HG03159 (cell line): Measurements from ENCODE around the gene ELFN1.

Experiments
- ATAC-seq: cut with Tn5 transposase; IDR thresholded peaks from one replicate; pipeline ENCODE4 v1.9.1; 2021; ENCODE audit warnings: mild to moderate bottlenecking, moderate library complexity; ENCODE audit not compliant: unreplicated experiment

ELFN1 gene

DNA sequence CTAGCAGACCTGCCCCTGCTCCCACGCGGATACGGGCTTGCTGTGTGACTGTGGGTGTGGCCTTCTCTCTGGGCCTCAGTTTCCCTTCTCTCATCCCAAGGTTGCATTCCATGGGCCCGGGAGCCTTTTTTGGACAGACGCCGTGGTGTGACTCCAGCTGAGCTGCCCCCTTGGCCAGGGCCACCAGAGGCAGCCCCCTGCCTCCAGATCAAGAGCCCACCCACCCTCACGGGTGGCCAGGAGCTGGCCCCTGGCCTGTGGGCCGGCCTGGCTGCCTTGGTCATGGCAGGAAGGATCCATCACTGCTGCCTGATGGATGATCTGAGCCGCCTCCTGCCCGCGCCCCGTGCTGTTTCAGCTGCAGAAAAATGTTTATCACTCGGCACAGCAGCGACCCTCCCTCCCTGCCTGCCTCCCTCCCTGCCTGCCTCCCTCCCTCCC is 27.8 kb upstream of the ELFN1 start:
- no peak for ATAC-seq

DNA sequence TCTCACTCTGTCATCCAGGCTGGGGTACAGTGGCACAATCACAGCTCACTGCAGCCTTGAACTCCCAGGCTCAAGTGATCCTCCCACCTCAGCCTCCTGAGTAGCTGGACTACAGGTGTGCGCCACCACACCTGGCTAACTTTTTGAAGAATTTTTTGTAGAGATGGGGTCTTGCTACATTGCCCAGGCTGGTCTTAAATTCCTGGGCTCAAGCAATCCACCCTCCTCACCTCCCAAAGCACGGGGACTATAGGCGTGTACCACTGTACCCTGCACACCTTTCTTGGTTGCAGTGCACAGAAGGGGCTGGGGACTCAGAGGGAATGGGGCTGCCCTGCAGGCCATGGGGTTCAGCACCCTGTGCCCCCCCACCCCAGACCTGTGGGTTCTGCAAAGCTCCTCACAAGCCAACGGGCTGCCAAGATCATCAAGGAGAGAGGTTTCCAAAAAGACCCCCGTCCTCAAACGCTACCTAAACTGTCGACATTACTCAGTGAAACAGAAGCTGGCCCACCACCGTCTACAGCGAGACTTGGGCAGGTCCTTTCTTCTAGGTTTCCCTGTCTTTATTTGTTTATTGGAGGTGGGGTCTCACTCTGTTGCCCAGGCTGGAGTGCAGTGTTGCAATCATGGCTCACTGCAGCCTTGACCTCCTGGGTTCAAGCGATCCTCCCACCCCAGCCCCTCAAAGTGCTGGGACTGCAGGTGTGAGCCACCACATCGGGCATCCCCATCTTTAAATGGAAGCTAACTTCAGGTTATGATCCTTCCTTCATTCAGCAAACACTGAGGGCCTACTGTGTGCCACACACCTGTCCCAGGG is 26.6 kb upstream of the ELFN1 start:
- ATAC-seq, result no peak

DNA sequence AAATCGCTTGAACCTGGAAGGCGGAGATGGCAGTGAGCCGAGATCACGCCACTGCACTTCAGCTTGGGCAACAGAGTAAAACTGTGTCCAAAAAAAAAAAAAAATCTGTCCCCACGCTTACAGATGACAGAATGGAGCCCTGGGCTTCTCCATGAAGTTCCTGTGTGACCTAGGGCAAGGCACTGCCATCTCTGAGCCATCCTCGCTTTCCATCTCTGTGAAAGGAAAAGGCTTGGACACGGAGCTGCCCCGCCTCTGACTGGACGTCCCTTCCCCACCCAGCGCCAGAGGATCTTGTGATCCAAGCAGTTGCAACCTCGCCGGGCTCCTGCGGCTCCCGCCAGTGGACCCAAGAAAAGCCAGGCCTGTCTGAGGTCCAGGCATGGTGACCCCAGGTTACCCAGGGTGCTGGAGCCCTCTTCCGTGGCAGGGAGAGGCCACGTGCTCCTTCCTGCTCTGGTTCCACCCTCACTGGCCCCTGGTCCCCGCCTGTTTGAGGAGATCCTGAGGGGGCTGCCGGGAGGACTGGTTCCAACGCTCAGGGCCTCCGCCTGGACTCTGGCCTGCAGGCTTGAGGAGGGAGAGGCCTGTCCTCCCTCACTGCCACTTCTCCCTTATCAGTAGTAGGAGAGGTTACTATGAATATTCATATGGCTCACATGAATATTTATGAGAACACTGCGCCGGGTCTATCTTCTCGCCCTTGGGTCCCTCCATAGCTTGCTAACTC is 25.6 kb upstream of the ELFN1 start:
- ATAC-seq, result no peak

DNA sequence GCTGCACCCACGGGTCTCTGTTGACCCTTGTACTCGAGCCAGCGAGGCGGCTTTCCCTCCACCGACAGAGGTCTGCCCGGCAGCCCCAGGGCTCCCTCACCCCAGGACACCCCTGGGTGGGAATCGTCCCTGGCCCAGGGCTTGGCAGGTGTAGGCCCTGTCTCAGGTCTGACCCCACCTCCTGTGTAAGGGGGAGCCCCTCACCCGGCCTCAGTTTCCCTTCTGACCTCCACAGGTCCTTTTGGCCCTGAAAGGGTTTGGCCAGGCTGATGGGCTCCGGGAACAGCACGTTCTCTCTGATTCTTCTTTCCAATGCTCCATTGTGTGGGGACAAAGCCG is 25.0 kb upstream of the ELFN1 start:
- ATAC-seq, result no peak

DNA sequence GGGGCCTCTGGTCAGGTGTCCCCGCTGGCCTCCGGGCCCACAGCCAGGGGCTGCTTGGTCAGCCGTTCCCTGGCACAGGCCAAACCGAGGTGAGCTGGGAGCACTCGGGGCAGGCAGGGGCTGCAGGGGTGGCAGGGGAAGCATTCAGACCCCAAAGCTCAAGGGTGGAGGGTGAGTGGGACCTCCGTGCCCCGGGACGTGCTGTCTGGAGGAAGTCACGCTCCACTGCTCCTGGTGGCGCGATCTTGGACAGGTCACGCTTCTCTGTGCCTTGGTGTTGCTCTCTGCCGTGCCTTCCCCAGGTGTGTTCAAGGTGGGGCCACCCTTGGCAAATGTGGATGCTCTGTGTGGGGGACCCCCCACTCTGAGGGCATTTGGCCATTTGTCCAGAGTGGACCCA is 24.6 kb upstream of the ELFN1 start:
- ATAC-seq, result no peak

DNA sequence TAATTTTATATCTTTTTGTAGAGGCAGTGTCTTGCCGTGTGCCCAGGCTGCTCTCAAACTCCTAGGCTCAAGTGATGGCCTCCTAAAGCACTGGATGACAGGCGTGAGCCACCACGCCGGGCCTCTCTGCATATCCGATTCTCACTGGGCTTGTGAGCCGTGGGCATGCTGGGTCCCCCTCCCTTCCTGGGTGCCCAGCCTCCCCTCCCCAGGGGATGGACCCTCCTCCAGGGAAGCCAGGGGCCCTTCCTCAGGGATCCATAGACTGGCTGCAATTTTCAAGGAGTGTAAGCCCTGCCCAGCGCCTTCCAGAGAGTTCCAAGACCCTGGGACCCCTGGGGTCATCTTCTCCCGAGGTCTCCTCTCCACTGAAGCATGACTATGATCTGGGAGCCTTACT is 23.7 kb upstream of the ELFN1 start:
- ATAC-seq, result no peak

DNA sequence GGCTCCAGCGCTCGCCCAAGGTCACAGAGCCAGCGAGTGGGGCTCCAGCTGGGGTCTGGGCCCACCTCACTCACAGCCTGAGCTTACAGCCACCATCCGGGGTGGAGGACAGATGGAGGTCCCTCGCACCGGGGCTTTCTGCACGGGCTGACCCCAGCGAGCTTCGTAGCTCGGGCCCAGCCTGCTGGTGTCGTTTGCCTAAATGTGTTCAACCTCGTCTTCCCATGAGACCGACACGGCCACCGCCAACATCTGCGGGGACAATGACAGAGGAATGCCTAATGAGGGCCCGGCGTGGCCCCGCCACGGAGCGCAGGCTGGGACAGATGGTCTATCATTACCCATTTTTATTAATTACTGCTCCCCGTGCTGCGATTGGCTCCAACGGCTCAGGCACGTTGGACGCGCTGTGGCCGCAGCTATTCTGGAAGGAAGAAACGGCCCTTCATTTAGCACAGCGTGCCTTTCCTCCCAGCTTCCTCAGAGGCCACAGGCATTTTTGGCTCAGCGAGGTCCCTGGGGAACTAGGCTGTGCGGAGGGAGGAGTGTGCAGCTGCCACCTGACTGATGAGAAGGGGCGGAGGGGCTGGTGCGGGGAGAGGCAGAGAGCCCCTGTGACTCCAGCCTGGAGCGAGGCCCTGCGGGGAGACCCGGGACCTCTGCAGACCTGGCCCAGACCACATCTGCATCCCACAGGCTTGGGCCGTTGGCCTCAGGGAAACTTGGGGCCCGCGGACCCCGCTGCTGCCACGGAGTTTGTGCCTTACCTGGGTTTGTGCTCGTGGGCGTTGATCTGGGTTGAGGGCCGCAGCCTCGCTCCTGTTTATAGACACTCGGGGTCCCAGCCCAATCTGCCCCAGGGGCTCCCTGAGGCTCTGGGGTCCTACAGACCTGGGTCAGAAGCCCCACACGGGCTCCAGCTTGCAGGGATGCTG is 22.9 kb upstream of the ELFN1 start:
- no peak for ATAC-seq

DNA sequence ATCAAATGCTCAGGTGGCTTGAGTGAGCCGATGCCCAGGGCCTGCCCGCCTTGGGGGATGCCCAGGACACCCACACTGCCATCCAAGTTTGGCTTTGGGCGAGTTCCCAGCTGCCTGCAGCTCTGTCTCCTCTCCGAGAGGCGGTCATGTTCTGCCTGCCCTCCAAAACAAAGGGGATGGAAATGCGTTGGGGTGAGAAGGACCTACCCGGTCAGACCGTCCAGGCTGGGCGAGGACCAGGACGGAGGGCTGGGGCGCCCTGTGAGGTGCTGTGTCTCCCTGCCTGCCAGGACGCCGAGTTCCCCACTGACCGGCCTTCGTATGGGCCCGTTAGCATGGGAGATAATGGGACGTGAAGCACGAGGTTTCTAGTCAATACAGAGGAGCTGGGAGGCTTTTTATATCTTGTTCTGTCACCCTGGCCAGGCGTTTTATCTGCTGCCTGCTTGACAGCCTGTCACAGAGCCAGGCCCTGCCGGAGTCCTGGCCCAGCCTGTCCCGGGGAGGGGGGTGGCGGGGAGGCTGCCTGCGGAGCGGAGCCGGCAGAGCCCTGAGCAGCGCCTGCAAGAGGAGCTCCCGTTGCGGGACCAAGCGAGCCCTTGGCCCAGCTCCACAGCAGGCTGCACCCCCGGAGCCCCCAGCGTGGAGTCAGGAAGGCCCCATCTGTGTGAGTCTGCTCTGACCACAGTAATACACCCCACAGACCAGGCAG is 22.0 kb upstream of the ELFN1 start:
- ATAC-seq, result no peak

DNA sequence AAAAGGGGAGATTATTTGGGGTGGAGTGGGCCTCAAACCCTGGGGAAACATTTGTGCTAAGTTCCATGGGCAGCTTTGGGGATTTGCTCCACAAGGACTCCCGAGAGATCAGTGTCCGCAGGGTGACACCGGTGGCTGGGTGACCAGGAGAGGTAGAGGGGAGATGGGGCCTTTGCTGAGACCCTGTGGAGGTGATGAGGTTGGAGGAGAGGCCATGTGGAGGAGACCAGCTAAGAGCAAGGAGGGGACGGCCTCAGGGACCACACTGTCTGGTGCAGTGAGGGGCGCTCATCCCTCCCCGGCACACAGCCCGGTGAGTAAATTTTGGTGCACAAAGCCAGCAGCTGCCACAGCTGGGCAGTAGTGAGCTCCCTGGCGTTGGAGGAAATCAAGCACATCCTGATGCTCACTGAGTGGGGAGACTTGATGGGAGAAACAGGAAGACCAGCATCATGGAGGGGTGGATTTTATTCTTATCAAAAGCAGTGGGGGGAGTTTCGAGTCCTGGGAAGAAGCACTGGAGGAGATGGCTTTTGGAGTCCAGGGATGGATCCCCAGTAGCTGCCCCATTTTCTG is 20.2 kb upstream of the ELFN1 start:
- ATAC-seq, result no peak

DNA sequence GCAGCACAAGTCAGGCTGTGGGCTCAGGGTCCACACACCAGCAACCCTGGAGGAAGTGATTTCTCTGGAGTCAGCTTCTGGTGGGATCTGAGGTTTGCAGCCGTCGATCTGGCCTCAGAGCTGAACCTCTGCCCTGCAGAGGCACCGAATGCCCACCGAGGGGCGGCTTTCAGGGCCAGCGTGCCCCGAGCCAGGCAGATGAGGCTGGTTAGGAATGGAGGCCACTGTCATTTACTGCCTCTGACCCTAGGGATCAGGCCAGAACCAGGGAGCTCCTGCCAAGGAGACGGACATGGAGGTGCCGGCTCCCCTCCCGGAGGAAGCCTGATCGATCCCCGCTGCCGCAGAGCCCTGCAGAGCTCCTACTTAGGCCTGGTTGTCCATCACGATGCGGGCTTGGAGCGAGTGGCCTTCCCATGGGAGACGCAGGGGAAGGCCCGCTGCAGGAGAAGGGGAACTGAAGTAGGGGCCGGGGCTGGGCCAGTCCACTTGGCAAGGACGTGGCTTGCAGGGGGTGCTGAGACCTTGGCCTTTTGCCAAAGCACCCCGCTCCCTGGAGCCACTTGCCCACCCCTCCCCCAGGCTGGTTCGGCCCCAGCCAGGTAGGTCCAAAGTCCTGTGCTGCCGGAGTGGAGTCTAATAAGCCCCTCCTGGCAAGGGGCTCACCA is 19.6 kb upstream of the ELFN1 start:
- no peak for ATAC-seq

DNA sequence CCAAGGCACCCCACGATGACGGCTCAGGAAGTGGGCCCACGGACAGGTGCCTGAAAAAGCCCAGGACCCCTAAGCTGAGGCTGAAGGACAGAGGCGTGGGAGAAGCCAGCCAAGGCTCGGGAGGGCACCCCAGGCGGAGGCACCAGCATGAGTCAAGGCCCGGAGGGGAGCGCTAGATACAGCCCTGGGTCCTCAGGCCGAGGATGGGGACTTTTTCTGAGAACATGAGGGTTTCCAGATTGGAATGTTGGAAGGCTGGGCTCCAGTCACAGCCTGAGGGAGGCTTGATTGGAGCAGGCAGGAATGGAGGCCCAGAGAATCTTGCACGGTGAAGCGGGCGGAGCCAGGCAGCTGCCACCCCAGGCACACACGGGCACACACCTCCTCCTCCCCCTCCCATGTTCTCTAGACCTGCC is 19.0 kb upstream of the ELFN1 start:
- ATAC-seq, result no peak

DNA sequence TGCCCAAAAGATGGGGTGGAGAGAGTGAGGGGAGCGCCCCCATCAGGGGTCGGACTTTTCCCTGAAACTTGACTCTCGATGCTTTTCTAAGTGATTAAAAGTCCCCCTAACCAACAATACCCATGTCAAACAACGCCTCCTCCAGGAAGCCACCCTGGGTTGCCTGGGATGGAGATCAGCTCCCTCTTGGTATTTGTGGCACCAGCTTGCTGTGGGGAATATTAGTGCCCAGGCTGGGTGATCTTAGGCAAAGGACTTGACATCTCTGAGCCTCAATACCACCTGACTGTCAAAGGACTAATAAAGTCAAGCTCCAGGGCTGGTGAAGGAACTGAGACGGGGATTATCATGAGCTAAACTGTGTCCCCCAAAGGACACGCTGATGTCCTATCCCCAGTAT is 18.2 kb upstream of the ELFN1 start:
- ATAC-seq, result no peak

DNA sequence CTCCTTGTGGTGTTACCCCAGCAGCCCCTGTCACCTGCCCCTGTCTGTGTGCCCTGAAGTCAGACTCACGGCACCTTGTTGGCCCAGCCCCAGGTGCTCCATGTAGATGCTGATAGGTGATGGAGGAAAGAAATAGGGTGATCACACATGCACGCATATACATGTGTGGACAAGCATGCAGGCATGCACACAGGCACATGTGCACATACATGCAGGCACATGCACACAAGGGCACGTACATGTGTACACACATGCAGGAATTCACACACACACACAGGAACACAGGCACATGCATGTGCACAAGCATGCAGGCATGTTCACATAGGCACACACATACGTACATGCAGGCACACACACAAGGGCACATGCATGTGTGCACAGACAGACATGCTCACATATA is 16.6 kb upstream of the ELFN1 start:
- ATAC-seq, result no peak

DNA sequence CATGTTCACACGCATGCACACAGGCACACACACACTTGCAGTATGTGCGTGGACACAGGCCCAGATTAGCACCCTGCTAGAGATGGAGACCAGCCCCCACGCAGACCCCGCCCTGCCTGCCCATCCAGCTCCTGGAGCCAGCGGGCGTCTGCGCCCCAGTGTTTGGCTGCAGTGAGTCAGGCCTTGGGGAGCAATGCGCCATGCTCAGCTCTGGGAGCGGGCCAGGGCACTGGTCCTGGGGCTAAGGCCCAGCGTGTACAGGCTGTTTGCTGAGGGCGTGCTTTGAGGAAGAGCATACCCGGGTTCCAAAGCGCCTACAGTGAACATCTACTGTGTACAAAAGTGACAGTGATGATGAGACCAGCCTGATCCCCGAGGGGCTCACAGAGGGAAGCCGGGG is 16.0 kb upstream of the ELFN1 start:
- ATAC-seq, result no peak

DNA sequence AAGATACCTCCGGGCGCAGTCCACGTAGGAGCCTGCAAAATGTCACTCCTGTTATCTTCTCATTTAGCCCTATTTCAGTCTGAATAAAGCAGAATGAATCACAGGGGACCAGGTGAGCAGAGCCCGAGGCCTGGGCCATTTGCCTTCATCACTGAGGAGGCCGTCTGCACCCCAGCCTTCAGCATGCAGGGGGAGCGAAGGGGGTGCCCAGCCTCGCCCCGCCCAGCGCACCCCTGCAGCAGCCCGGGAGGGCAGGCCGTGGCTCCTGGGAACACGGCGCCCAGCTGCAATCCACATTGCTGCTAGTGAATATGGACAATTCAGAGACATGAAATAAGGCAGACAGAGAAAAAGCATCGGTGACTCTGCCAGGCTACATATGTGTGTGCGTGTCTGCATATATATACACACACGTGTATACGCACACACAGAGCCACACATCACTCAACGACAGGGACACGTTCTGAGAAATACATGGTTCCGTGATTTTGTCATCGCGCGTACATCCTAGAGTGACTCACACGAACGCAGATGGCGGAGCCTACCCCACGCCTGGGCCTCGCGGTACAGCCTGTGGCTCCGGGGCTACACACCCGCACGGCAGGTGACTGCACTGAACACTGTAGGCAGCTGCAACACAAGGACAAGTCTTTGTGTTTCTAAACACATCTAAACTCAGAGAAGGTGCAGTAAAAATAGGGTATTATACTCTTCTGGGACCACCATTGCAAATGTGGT is 15.2 kb upstream of the ELFN1 start:
- no peak for ATAC-seq

DNA sequence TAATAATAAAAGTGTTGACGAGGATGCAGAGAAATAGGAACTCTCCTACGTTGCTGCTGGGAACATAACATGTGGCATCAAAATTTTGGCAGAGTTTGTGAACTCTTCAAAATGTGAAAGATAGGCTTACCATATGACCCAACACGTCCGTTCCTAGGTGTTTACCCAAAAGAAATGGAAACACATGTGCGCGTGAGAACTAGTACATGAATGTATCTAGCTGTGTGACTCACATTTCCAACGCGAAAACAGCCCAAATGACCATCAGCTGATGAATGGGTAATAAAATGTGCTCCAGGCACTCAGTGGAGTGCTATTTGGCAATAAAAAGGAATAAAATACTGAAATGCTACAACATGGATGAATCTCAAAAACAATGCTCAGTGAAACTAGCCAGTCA is 10.4 kb upstream of the ELFN1 start:
- no peak for ATAC-seq

DNA sequence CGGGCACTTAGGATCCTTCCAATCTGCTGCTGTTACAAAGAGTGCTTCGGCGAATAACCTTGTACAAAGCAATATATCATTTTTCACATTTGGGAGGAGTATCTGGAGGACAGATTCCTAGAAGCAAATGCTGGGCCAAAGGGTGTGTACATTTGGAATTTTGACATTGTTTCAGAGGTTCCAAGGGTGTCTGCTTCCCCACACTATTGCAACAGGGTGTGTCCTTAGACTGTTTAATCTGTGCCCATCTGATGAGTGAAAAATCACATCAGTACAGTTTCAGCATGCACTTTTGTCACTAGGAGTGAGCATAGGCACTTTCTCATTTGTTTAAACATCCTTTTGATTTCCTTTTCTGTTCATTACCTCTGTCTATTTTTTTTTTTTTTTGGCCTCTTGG is 8.6 kb upstream of the ELFN1 start:
- ATAC-seq, result no peak

DNA sequence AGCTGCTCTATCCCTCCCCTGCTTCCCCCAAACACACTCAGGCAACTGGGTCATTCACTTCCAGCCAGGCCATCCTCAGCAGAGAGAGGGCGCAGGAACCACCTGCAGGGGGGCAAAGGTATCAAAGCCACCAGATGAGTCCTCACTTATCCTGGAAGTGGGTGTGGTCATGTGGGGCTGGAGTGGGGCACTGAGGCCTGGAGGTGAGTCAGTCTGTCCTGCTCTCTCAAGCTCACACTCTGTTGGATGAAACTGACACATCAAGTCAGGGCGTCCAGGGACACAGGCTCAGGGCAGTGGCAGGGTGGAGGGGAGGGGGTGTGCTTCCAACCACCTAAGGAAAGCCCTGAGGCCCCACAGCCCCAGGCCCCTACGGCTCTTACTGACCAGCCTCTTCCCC is 8.0 kb upstream of the ELFN1 start:
- no peak for ATAC-seq

DNA sequence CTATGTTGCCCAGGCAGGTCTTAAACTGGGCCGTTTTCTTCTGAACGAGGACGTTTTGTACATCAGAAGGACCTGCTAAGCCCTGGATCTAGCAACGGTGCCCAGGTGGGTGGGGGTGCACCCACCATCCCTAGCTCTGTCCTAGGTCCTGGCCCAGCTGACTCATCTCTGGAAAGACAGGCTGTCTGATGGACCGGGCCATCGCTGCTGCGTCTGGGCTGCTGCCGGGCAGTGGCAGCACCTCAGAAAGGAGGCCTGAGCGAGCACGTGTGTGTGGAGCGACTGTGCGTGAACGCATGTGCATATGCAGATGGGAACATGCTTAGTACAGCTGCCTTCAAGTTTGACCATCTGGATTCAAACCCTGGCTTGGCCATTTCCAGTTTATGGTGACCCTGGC is 7.3 kb upstream of the ELFN1 start:
- no peak for ATAC-seq
